GM21367 (cell line): ENCODE measurements around the gene CDC23.
"Not testable (repeated sequence)": the region's sequence is repeated elsewhere in the genome, so short reads cannot be mapped to it uniquely, and the experiment has no call there.

Source experiments
- ATAC-seq: cut with Tn5 transposase; IDR thresholded peaks from one replicate; pipeline ENCODE4 v1.9.1; 2021; ENCODE audit not compliant: unreplicated experiment

The CDC23 gene, protein sequence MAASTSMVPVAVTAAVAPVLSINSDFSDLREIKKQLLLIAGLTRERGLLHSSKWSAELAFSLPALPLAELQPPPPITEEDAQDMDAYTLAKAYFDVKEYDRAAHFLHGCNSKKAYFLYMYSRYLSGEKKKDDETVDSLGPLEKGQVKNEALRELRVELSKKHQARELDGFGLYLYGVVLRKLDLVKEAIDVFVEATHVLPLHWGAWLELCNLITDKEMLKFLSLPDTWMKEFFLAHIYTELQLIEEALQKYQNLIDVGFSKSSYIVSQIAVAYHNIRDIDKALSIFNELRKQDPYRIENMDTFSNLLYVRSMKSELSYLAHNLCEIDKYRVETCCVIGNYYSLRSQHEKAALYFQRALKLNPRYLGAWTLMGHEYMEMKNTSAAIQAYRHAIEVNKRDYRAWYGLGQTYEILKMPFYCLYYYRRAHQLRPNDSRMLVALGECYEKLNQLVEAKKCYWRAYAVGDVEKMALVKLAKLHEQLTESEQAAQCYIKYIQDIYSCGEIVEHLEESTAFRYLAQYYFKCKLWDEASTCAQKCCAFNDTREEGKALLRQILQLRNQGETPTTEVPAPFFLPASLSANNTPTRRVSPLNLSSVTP

DNA sequence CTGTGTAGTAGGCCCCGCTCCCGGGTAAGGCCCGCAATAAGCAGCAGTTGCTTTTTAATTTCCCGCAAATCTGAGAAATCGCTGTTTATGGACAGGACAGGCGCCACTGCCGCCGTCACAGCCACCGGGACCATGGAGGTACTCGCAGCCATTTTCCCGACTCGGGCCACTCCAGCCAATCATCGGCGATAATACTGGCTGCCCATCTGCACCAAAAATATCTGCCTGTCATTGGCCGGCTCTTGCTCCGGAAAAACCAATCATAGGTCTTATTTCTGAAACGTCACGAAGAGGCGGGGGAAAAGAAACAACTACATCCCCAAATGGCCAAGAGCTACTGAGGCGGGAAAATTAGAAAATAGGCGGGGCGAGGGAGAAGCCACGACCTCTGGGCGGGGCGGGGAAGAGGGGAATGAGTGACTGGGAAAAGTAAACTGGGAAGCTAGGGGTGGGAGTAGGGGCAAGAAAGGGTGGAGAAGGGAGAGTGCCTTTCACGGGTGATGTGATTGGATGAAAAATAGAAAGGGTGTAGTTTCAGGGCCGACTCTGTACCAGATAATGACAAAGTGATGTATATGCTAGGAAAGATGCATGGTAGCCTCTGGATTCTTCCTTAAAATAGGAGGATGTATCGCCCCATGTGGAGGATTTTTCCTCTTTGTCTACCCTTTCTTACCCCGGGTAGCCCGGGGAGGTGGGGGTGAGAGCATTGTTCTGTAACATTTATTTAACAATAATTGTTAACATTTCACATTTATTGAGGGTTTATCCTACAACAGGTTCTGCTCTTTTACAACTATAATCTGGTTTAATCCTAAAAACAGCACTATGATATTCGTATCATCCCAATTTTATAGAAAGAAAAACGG, at the start of gene CDC23:
CDC23 (minus strand) TSS at position 163 of the 869 bp plus-strand sequence; CDS start at position 152, 11 bp downstream.
- ATAC-seq = peak; percentile 85

GRCh38 chr5:138258704-138259292, 45.7 kb upstream of the CDC23 start:
- ATAC-seq = no peak

GRCh38 chr5:138257583-138257982, 44.5 kb upstream of the CDC23 start:
- ATAC-seq = no peak

DNA sequence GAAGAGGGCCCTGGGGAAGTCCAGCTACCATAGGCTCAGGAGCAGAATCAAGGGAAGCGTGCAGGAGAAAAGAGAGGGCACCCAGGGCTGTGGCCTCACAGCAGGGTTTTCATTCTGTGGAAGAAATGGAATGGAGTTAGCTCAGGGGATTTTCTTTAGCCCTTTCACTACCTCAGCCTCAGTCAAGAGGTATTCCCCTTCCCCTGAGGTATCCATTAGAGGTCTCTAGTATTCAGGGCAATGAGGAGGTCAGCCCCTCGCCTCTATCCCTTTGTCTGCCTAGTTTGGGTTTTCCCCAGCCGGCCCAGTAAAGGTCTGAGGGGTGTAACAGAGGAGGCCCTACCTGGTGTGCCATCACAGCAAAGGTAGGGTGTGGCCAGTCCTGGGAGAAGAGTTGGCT, 39.8 kb upstream of the CDC23 start:
- no peak for ATAC-seq

DNA sequence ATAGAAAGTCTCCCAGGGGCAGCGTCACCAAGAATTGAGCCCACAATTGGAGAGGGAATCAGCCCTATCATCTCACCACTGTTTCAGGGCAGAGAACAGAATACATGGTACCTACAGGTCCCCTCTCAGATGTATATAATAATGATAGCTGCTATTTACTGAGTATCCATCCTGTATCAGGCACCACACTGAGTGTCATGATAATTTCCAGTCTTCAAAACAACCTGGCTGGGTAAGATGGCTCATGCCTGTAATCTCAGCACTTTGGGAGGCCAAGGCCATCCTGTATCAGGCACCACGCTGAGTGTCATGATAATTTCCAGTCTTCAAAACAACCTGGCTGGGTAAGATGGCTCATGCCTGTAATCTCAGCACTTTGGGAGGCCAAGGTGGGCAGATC, 34.7 kb upstream of the CDC23 start:
- not testable (repeated sequence) for ATAC-seq

GRCh38 chr5:138246822-138247221, 33.7 kb upstream of the CDC23 start:
- ATAC-seq = no peak

DNA sequence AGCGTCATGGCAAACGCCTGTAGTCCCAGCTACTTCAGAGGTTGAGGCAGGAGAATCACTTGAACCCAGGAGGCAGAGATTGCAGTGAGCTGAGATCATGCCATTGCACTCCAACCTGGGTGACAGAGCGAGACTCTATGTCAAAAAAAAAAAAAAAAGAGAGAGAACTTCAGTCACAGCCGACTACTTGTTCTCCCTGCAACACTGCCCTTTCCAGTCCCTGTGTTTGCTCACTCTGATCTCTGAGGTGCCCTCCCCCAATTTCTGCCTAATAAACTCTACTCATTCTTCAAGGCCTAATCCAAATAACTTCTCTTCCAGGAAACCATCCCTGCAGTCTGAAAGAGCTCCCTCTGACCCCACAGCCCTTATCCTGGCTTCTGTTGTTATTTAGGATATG, 33.2 kb upstream of the CDC23 start:
- ATAC-seq = no peak

- ATAC-seq = no peak
Observed at GRCh38 chr5:138245717-138246116, 32.6 kb upstream of the CDC23 start.

- ATAC-seq = no peak
Observed at GRCh38 chr5:138243794-138244193, 30.7 kb upstream of the CDC23 start.

- no peak for ATAC-seq
Observed at GRCh38 chr5:138241688-138242571, 28.8 kb upstream of the CDC23 start.

GRCh38 chr5:138240650-138241385, 27.7 kb upstream of the CDC23 start:
- ATAC-seq = no peak

DNA sequence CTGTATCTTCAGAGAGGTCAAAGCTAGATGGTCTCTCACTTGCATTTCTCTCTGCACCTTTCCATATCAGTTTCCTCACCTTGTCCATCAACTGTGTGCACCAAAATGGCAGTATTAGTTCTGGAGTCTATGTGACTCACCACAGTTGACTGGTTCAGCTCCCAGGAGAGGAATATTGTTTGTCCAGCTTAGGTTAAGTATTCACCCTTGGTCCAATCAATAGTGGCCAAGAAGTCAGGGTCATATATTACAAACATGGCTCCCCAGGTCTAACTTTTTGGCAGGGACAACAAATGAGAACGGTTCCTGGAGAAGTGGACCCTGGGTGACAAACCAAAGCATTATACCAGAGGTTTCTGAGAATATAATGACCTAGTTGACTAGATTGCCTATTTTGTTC, 24.9 kb upstream of the CDC23 start:
- ATAC-seq = no peak

DNA sequence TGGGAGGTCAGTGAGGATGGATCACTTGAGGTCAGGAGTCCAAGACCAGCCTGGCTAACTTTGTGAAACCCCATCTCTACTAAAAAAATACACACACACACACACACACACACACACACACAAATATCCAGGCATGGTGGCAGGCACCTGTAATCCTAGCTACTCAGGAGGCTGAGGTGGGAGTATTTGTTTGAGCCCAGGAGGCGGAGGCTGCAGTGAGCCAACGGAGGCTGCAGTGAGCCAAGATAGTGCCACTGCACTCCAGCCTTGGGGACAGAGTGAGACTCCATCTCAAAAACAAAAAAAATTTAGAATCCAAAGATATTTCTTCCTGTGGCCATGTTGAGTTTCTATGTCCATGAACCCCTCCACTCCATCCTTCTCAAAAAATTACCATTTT, 21.5 kb upstream of the CDC23 start:
- no peak for ATAC-seq

DNA sequence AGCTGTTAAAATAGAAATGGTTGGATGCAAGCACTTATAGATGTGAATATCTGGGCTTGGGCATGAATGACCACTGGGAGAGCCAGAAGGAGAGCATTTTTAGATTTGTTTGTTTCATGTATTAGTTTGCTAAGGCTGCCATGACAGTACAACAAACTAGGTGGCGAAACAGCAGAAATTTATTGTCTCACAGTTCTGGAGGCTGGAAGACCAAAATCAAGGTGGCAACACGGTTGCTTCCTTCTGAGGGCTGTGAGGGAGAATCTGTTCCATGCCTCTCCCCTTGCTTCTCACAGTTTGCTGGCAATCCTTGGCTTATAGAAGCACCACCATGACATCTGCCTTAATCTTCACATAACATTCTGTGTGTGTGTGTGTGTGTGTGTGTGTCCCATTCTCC, 20.2 kb upstream of the CDC23 start:
- ATAC-seq = no peak

GRCh38 chr5:138230981-138231589, 18.0 kb upstream of the CDC23 start:
- no peak for ATAC-seq

DNA sequence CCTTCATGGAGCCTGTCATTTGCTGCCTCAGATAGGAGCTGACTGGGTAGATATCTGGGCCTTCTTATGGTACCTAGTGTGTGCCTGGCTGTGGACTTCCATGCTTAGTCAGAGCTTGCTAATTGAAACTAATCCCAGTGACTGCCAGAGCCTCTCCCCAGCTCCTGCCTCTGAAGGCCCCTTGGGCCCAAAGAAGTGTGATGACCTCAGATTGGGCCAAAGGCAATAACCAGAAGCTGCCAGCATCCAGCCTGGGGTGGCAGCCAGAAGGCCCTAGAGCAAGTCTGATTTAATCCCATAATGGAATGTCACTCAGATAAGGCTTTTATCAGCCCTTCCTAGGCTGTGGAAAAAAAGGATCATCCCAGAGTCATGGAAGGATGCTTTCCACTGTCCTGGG, 17.1 kb upstream of the CDC23 start:
- ATAC-seq = no peak

- ATAC-seq = no peak
Observed at GRCh38 chr5:138229387-138229786, 16.3 kb upstream of the CDC23 start.

- no peak for ATAC-seq
Observed at GRCh38 chr5:138226910-138227309, 13.8 kb upstream of the CDC23 start.

DNA sequence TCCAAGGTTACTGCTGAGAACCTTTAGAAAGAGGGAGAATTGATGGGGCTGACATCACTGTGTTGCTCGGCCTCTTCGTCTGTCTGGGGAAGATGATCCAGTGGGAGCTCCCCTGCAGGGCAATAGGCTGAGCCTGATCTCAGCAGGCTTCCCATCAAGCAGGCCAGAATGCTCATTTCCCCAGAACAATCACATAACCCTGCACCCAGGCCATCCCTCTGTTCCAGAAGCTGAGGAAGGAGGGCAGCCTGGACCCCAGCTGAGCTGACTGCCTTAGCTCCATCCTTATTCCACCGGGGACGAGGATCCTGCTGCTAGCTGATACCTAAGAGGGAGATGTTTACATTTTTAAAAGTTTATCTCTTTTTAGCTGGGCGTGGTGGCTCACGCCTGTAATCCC, 11.6 kb upstream of the CDC23 start:
- ATAC-seq = no peak
